Measurements from ENCODE around the gene PPP1CB. TPM values are rescaled to one million over a fixed set of nuclear protein-coding genes. Genes with fewer than 3 reads are reported as not detected.

Gene PPP1CB
- total RNA-seq, 1 experiment from 2014 or later: 269 TPM

- Mint-ChIP-seq H3K4me3 (ENCODE audit: unreplicated experiment) (no peak overlapping the region), H3K36me3 (ENCODE audit: insufficient read depth, unreplicated experiment) (peaks cover 99% of the 10 kb centered on the region), H3K4me1 (ENCODE audit: insufficient read depth, unreplicated experiment) (peaks cover 15% of the 10 kb centered on the region), H3K9me3 (ENCODE audit: unreplicated experiment) (no peaks in the 10 kb centered on the region), H3K27me3 (ENCODE audit: insufficient read depth, unreplicated experiment) (no peaks in the 10 kb centered on the region), H3K27ac (ENCODE audit: low read depth, unreplicated experiment) (peak overlapping the region; percentile 59)
- BruUV-seq (replicated peaks): no TSS peak
- TF ChIP-seq CTCF (IDR thresholded peaks at IDR 0.05; ENCODE audit: unreplicated experiment): no peak
- CTCF ChIA-PET: interaction anchor here (0.6 to 2.4 kb wide), 3 partner anchors 11 to 1230 kb away, joined by 3 to 8 read pairs (median 3); no protein-coding TSS in a partner anchor
- POLR2A ChIA-PET: interaction anchor here (1.2 kb wide), 1 partner anchor 93 kb away, joined by 3 read pairs; no protein-coding TSS in a partner anchor
- intact Hi-C loops (cut with micrococcal nuclease): no loop called here
- DNase-seq (ENCODE audit: unreplicated experiment): peak; percentile 7
These were observed 51.4 kb downstream of the PPP1CB start for GRCh38 chr2:28802975-28803429.

GRCh38 chr2:28809927-28810326 lies 58.3 kb downstream of the PPP1CB start:
- Mint-ChIP-seq H3K9me3 (ENCODE audit: unreplicated experiment) (no peaks in the 10 kb centered on the region), H3K27ac (ENCODE audit: low read depth, unreplicated experiment) (no peak overlapping the region), H3K36me3 (ENCODE audit: insufficient read depth, unreplicated experiment) (peaks cover 69% of the 10 kb centered on the region), H3K27me3 (ENCODE audit: insufficient read depth, unreplicated experiment) (no peaks in the 10 kb centered on the region), H3K4me3 (ENCODE audit: unreplicated experiment) (no peak overlapping the region), H3K4me1 (ENCODE audit: insufficient read depth, unreplicated experiment) (no peaks in the 10 kb centered on the region)
- DNase-seq (ENCODE audit: unreplicated experiment): no peak
- no peak for TF ChIP-seq CTCF (IDR thresholded peaks at IDR 0.05; ENCODE audit: unreplicated experiment)
- intact Hi-C loops (cut with micrococcal nuclease): no loop called here
- ChIA-PET CTCF (interaction anchor here (0.6 to 1.8 kb wide), 5 partner anchors 9 to 376 kb away, joined by 3 to 9 read pairs (median 4); no protein-coding TSS in a partner anchor), POLR2A (interaction anchor here (0.8 to 1.4 kb wide), 2 partner anchors 11 to 34 kb away, joined by 3 to 7 read pairs; no protein-coding TSS in a partner anchor)
- no TSS peak for BruUV-seq (replicated peaks)

- TF ChIP-seq CTCF (IDR thresholded peaks at IDR 0.05; ENCODE audit: unreplicated experiment): no peak
- no peaks in the 10 kb centered on the region for H3K9me3 Mint-ChIP-seq (ENCODE audit: unreplicated experiment)
- no peak for DNase-seq (ENCODE audit: unreplicated experiment)
- no peaks in the 10 kb centered on the region for H3K4me1 Mint-ChIP-seq (ENCODE audit: insufficient read depth, unreplicated experiment)
- BruUV-seq (replicated peaks): no TSS peak
- no peaks in the 10 kb centered on the region for H3K27me3 Mint-ChIP-seq (ENCODE audit: insufficient read depth, unreplicated experiment)
- POLR2A ChIA-PET: interaction anchor here (0.6 to 1.4 kb wide), 3 partner anchors 9 to 11 kb away, joined by 3 to 7 read pairs (median 5); no protein-coding TSS in a partner anchor
- peaks cover 62% of the 10 kb centered on the region for H3K36me3 Mint-ChIP-seq (ENCODE audit: insufficient read depth, unreplicated experiment)
- intact Hi-C loops (cut with micrococcal nuclease): no loop called here
- CTCF ChIA-PET: interaction anchor here (0.6 to 1.0 kb wide), 3 partner anchors 10 to 375 kb away, joined by 3 to 4 read pairs (median 3); no protein-coding TSS in a partner anchor
- no peak within 1 kb of the TSS for H3K4me3 Mint-ChIP-seq (ENCODE audit: unreplicated experiment)
- H3K27ac Mint-ChIP-seq (ENCODE audit: low read depth, unreplicated experiment): no peak within 1 kb of the TSS
These were observed 59.0 kb downstream of the PPP1CB start, which contains the start of gene SPDYA for GRCh38 chr2:28810384-28811285. SPDYA (plus strand) TSS chr2:28810834; CDS start chr2:28816015, 5,181 bp downstream.

- DNase-seq (ENCODE audit: unreplicated experiment): no peak
- intact Hi-C loops (cut with micrococcal nuclease): no loop called here
- no peaks in the 10 kb centered on the region for H3K27me3 Mint-ChIP-seq (ENCODE audit: insufficient read depth, unreplicated experiment)
- TF ChIP-seq CTCF (IDR thresholded peaks at IDR 0.05; ENCODE audit: unreplicated experiment): no peak
- ChIA-PET CTCF (interaction anchor here (0.6 kb wide), 1 partner anchor 250 kb away, joined by 6 read pairs; no protein-coding TSS in a partner anchor), POLR2A (interaction anchor here (0.8 kb wide), 1 partner anchor 61 kb away, joined by 3 read pairs; no protein-coding TSS in a partner anchor)
- BruUV-seq (replicated peaks): no TSS peak
- no peaks in the 10 kb centered on the region for H3K4me1 Mint-ChIP-seq (ENCODE audit: insufficient read depth, unreplicated experiment)
- no peaks in the 10 kb centered on the region for H3K9me3 Mint-ChIP-seq (ENCODE audit: unreplicated experiment)
- peaks cover 10% of the 10 kb centered on the region for H3K36me3 Mint-ChIP-seq (ENCODE audit: insufficient read depth, unreplicated experiment)
- H3K27ac Mint-ChIP-seq (ENCODE audit: low read depth, unreplicated experiment): no peak overlapping the region
- H3K4me3 Mint-ChIP-seq (ENCODE audit: unreplicated experiment): no peak overlapping the region
These were observed 66.4 kb downstream of the PPP1CB start for GRCh38 chr2:28818053-28818452.

Measured in MCF 10A (cell line).